HEK293 (cell line): ENCODE measurements around the gene FOXN1.

ENCODE experiments used
- CTCF ChIA-PET: fragments of 350-600 bp; formaldehyde crosslinking; extraction: SDS; loops from one replicate; lab custom pipeline; 2021; ENCODE audit warnings: antibody characterized with exemption; lab: Yijun Ruan, JAX
- POLR2A ChIA-PET: fragments of 300-600 bp; formaldehyde crosslinking; extraction: SDS; loops from one replicate; lab custom pipeline; 2020; ENCODE audit warnings: antibody characterized with exemption, inconsistent platforms; lab: Yijun Ruan, JAX
- H3K27ac ChIP-seq: fragments of 200-500 bp; sonication (Bioruptor generic); 2 replicates; pipeline ENCODE4 v1.5.1; 2014; ENCODE audit warnings: low read depth, low read length, control low read depth, inconsistent platforms; ENCODE audit errors: extremely low read depth
- H3K36me3 ChIP-seq, 2 experiments: fragments of 200-500 bp in 1 of 2; sonication (Bioruptor generic) in 1 of 2; 1 replicate in 1 of 2; 2 replicates in 1 of 2; pipeline ENCODE4 v1.5.1; 2014 to 2017; ENCODE audit warnings: inconsistent platforms in 2 of 2, low read length in 2 of 2; ENCODE audit not compliant: control insufficient read depth in 2 of 2, insufficient read depth in 1 of 2
- H3K4me1 ChIP-seq: fragments of 200-500 bp; sonication (Bioruptor generic); 2 replicates; pipeline ENCODE4 v1.5.1; 2014; ENCODE audit warnings: mild to moderate bottlenecking, low read length, inconsistent platforms; ENCODE audit not compliant: control insufficient read depth, insufficient read depth
- H3K4me3 ChIP-seq: 2 replicates; pipeline ENCODE4 v1.5.1; 2011; ENCODE audit warnings: low read depth, mild to moderate bottlenecking, control low read depth, low read length, moderate library complexity
- H3K9me3 ChIP-seq: fragments of 200-500 bp; sonication (Bioruptor generic); 2 replicates; pipeline ENCODE4 v1.5.1; 2014; ENCODE audit warnings: low read depth, low read length, inconsistent platforms; ENCODE audit not compliant: control insufficient read depth, insufficient read depth
- GFI1B ChIP-seq: fragments of 450-650 bp; formaldehyde crosslinking; IDR thresholded peaks from 2 replicates; pipeline ENCODE4 v1.5.1; 2016; ENCODE audit warnings: missing biosample characterization, missing genetic modification characterization
- KLF1 ChIP-seq: fragments of 450-650 bp; formaldehyde crosslinking; IDR thresholded peaks from 2 replicates; pipeline ENCODE4 v1.5.1; 2016; ENCODE audit warnings: missing biosample characterization, missing genetic modification characterization
- ZFP37 ChIP-seq: fragments of 450-650 bp; formaldehyde crosslinking; IDR thresholded peaks from 2 replicates; pipeline ENCODE4 v1.5.1; 2016; ENCODE audit warnings: missing biosample characterization, missing genetic modification characterization
- ZNF140 ChIP-seq: fragments of 450-650 bp; formaldehyde crosslinking; IDR thresholded peaks from 2 replicates; pipeline ENCODE4 v1.5.1; 2016; ENCODE audit warnings: missing biosample characterization, missing genetic modification characterization
- ZNF16 ChIP-seq: fragments of 450-650 bp; formaldehyde crosslinking; IDR thresholded peaks from 2 replicates; pipeline ENCODE4 v1.5.1; 2016; ENCODE audit warnings: low read depth, missing biosample characterization, missing genetic modification characterization
- ZNF184 ChIP-seq: fragments of 450-650 bp; IDR thresholded peaks from 2 replicates; pipeline ENCODE4 v1.5.1; 2018; ENCODE audit warnings: missing biosample characterization, mild to moderate bottlenecking, missing genetic modification characterization
- ZNF514 ChIP-seq: fragments of 450-650 bp; formaldehyde crosslinking; IDR thresholded peaks from 2 replicates; pipeline ENCODE4 v1.5.1; 2016; ENCODE audit warnings: missing biosample characterization, missing genetic modification characterization
- ZNF521 ChIP-seq: fragments of 450-650 bp; formaldehyde crosslinking; IDR thresholded peaks from 2 replicates; pipeline ENCODE4 v1.5.1; 2017; ENCODE audit warnings: missing biosample characterization, mild to moderate bottlenecking, missing genetic modification characterization
- ZNF560 ChIP-seq: fragments of 450-650 bp; formaldehyde crosslinking; IDR thresholded peaks from 2 replicates; pipeline ENCODE4 v1.5.1; 2017; ENCODE audit warnings: missing biosample characterization, missing genetic modification characterization, borderline replicate concordance
- ZNF600 ChIP-seq: fragments of 450-650 bp; formaldehyde crosslinking; IDR thresholded peaks from 2 replicates; pipeline ENCODE4 v1.5.1; 2016; ENCODE audit warnings: missing biosample characterization, missing genetic modification characterization
- ZNF629 ChIP-seq: fragments of 450-650 bp; formaldehyde crosslinking; IDR thresholded peaks from 2 replicates; pipeline ENCODE4 v1.5.1; 2017; ENCODE audit warnings: missing biosample characterization, missing genetic modification characterization
- ZNF791 ChIP-seq: fragments of 450-650 bp; formaldehyde crosslinking; IDR thresholded peaks from 2 replicates; pipeline ENCODE4 v1.5.1; 2016; ENCODE audit warnings: missing biosample characterization, missing genetic modification characterization
- TF ChIP-seq, protein P1 (sequence below): fragments of 450-650 bp; formaldehyde crosslinking; IDR thresholded peaks from 2 replicates; pipeline ENCODE4 v1.5.1; 2016; ENCODE audit warnings: missing biosample characterization, missing genetic modification characterization, borderline replicate concordance

Gene FOXN1

DNA sequence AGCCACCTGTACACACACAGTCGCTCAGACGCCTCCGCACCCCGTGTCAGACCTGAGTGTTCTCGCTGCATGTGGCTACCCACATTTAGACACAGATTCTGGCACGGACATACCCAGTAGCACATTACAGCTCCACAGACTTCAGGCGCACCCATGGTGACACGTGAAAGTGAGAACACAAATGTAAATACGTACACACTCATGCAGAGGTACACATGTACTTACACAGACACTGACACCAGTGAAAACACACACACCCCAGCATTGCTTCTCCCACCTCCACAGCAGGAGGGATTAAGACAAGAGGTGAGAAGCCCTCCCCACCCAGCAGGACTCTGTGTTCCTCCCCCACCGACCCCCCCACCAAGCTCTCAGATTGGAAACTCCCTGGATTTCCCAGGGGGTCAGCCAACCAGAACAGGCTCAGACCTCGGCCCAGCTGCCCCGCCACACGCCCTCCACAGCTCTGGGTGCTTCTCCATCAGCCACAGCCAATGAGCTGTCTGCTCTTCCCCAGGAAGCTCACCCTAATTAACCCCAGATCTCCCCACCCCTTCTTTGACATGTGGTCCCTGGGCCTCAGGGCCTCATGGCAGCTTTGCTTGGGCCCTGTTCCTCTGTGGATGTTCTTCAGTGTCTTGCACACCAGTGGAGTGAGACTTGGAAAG is 5.3 kb upstream of the FOXN1 start (continued):
- TF ChIP-seq, protein P1, sequence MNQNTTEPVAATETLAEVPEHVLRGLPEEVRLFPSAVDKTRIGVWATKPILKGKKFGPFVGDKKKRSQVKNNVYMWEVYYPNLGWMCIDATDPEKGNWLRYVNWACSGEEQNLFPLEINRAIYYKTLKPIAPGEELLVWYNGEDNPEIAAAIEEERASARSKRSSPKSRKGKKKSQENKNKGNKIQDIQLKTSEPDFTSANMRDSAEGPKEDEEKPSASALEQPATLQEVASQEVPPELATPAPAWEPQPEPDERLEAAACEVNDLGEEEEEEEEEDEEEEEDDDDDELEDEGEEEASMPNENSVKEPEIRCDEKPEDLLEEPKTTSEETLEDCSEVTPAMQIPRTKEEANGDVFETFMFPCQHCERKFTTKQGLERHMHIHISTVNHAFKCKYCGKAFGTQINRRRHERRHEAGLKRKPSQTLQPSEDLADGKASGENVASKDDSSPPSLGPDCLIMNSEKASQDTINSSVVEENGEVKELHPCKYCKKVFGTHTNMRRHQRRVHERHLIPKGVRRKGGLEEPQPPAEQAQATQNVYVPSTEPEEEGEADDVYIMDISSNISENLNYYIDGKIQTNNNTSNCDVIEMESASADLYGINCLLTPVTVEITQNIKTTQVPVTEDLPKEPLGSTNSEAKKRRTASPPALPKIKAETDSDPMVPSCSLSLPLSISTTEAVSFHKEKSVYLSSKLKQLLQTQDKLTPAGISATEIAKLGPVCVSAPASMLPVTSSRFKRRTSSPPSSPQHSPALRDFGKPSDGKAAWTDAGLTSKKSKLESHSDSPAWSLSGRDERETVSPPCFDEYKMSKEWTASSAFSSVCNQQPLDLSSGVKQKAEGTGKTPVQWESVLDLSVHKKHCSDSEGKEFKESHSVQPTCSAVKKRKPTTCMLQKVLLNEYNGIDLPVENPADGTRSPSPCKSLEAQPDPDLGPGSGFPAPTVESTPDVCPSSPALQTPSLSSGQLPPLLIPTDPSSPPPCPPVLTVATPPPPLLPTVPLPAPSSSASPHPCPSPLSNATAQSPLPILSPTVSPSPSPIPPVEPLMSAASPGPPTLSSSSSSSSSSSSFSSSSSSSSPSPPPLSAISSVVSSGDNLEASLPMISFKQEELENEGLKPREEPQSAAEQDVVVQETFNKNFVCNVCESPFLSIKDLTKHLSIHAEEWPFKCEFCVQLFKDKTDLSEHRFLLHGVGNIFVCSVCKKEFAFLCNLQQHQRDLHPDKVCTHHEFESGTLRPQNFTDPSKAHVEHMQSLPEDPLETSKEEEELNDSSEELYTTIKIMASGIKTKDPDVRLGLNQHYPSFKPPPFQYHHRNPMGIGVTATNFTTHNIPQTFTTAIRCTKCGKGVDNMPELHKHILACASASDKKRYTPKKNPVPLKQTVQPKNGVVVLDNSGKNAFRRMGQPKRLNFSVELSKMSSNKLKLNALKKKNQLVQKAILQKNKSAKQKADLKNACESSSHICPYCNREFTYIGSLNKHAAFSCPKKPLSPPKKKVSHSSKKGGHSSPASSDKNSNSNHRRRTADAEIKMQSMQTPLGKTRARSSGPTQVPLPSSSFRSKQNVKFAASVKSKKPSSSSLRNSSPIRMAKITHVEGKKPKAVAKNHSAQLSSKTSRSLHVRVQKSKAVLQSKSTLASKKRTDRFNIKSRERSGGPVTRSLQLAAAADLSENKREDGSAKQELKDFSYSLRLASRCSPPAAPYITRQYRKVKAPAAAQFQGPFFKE, result no peak
- TF ChIP-seq GFI1B (tag by site-specific recombination) (no peak), ZNF521 (tag by site-specific recombination) (no peak)

DNA sequence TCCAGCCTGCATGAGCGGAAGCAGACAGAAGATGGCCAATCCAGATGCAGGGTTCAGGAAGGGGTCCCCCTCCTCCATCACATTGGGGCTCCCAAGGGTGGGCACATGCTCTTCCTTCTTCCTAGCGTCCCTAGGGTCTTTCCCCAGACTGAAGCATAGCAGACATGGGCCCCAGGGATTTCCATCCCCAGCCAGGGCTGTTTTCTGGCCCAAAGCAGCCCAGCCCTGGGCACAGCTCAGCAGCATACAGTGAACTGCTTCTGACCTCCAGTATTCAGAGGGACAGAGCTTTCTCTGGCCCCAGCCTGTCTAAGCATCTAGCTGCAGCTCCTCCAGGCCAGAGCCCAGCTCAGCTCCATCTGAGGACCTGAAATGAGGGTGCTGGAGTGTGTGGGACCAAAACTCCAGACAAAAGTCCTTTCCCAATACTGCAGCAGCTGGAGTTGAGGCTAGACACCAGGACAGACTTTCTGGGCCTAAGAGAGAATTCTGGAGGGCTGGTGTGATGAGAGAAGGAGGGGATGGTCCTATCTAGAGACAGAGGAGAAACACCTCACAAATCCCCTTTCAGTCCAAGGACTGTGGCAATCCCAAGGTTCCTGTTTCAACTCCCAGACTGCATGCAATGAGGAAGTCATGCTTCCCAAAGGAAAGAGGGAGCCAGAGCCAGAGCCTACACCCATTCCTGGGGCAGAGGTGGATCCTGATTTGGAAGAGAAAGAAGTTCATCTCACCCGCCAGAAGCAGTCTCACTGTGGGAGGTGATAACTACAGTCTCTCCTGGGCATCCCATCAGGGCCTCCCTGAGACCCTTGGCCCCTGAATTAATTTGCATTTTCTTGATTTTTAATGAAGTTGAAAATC is 4.5 kb upstream of the FOXN1 start:
- no peaks in the 10 kb centered on the region for H3K4me1 ChIP-seq
- no peak overlapping the region for H3K27ac ChIP-seq
- H3K4me3 ChIP-seq, result no peak overlapping the region
- TF ChIP-seq ZFP37 (tag by site-specific recombination) (no peak), KLF1 (0 out of 2 replicates have a peak, but pooled peaks have one; percentile 14), ZNF140 (no peak), ZNF514 (tag by site-specific recombination) (no peak), ZNF791 (tag by site-specific recombination) (no peak), ZNF600 (tag by site-specific recombination) (peak; percentile 54), ZNF16 (tag by site-specific recombination) (no peak), ZNF629 (no peak)
- ChIA-PET POLR2A (interaction anchor here (0.7 kb wide), 1 partner anchor 750 kb away, joined by 5 read pairs; no protein-coding TSS in a partner anchor), CTCF (interaction anchor here (0.7 to 2.7 kb wide), 6 partner anchors 11 to 615 kb away, joined by 3 to 34 read pairs (median 3); no protein-coding TSS in a partner anchor)
- no peaks in the 10 kb centered on the region for H3K9me3 ChIP-seq
- H3K36me3 ChIP-seq, result no peaks in the 10 kb centered on the region

DNA sequence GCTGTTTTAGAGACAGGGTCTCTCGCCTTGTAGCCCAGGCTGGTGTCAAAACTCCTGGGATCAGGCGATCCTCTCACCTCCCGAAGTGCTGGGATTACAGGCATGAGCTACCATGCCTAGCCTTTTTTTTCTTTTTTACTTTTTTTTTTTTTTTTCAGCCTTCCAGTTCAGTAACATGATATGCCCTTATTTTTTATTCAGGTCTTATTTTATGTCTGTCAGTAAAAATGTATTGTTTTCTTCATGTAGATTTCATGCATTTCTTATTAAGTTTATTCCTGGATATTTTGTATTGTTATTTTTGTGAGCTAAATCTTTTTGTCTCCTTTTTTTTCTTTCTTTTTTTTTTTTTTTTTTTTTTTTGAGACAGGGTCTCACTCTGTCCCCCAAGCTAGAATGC is 2.7 kb upstream of the FOXN1 start:
- CTCF ChIA-PET, result interaction anchor here (0.6 to 2.7 kb wide), 7 partner anchors 8 to 45 kb away, joined by 3 to 34 read pairs (median 4); no protein-coding TSS in a partner anchor
- H3K4me3 ChIP-seq, result no peak overlapping the region
- TF ChIP-seq ZNF560 (tag by site-specific recombination) (no peak), ZNF184 (tag by site-specific recombination) (no peak)
- TF ChIP-seq, all 188 proteins: peak for 0
- Histone ChIP-seq H3K27ac (no peak overlapping the region), H3K36me3 (no peaks in the 10 kb centered on the region), H3K4me1 (no peaks in the 10 kb centered on the region), H3K9me3 (no peaks in the 10 kb centered on the region)
- POLR2A ChIA-PET, result interaction anchor here (0.6 kb wide), 1 partner anchor 15 kb away, joined by 3 read pairs; no protein-coding TSS in a partner anchor
